Stimulated activated CD8-positive, alpha-beta memory T cell treated with anti-CD3 and anti-CD28 coated beads, Interleukin-4, amount 100 ng/mL, for 1 hour (primary cell): Measurements from ENCODE around the gene KHDC1L.
"Not testable (repeated sequence)": the region's sequence is repeated elsewhere in the genome, so short reads cannot be mapped to it uniquely, and the experiment has no call there.

ENCODE experiments used
- DNase-seq, 2 donors: peaks; one replicate each; pipeline ENCODE4 v3.0.0-alpha.2; 2020; ENCODE audit warnings: low read depth in 2 of 2, low spot score in 1 of 2

KHDC1L gene, protein sequence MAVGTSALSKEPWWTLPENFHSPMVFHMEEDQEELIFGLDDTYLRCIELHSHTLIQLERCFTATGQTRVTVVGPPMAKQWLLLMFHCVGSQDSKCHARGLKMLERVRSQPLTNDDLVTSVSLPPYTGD

GRCh38 chr6:73225396-73225795 lies at the start of gene KHDC1L:
KHDC1L (minus strand) TSS chr6:73225496; CDS start chr6:73225408, 88 bp downstream.
- DNase-seq: no peak

GRCh38 chr6:73269296-73269695 lies 44.0 kb upstream of the KHDC1L start:
- DNase-seq: not testable (repeated sequence)

GRCh38 chr6:73268896-73269295 lies 43.6 kb upstream of the KHDC1L start:
- DNase-seq: not testable (repeated sequence)

DNA sequence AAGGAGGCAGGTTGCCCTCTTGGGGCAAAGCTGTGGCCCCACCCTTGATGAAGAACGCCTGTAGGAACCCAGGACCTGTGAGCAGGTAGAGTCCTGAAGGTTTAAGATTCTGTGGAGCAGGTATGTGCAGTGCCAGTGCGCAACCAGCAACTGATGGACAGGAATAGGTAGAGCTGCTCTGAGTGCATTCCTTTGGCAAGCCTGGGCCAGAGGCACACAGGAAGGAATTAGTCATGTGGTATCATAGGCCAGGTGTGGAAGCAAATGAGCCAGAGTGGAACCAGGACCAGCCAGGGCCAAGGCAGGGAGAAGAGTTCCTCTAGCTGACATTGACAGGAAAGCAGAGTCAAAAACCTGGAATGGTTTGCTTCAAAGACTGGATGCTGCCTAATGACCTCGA lies 39.1 kb upstream of the KHDC1L start:
- DNase-seq: no peak

DNA sequence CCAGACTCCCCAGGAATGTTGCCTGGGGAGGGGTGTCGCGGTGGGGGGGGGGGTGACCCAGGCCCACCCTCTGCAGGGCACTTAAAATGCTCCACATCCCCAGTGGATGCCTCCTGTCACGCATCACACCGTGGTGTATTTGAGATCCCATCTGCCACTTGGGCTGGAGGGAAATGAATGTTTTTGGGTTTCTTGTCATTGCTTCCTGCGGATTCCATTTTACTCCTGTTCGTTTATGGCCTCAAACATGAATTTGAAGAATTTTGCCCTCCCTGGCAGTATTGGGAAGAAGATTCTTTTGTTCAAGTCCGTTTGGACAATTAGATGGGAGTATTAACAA lies 38.2 kb upstream of the KHDC1L start:
- no peak for DNase-seq

GRCh38 chr6:73262671-73263569 lies 37.6 kb upstream of the KHDC1L start, which contains the start of gene KHDC1:
KHDC1 (minus strand) TSS chr6:73263196; CDS start chr6:73242517, 20,679 bp downstream.
- peak; percentile 15 to 35 for DNase-seq

- no peak for DNase-seq
These were observed 33.4 kb upstream of the KHDC1L start for GRCh38 chr6:73258721-73259120.

- not testable (repeated sequence) for DNase-seq
These were observed 29.0 kb upstream of the KHDC1L start for GRCh38 chr6:73254323-73254722.

DNA sequence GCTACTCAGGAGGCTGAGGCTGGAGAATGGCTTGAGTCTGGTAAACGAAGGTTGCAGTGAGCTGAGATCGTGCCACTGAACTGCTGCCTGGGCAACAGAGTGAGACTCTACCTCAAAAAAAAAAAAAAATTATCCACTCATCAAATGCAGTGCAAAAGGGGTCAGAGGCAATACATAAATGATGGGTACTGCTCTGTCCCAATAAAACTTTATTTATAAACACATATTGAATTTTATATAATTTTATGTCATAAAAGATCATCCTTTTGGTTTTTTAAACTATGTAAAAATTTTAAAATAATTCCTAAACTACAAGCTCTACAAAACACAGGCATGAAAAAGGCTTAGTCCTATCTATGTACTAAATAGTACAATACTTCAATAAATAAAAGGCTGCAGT lies 27.4 kb upstream of the KHDC1L start:
- DNase-seq: no peak

DNA sequence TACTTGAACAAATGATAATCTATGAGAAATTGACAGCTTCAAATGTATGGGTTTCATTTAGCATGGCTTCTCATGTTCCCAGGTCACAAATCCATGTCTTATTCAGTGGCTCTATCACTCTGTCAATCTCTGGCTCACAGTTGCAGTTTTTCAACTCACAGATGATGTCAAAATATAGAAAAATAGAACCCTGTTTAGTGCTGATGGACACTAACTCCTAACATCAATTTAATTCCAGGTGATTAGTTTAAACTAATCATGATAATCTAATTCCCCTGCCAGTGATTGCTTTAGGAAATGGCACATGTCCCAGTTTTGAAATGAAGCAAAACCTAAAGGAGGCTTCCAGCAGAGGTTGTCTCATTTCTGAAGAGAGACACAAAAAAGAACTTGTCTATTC lies 24.7 kb upstream of the KHDC1L start:
- no peak for DNase-seq

- no peak for DNase-seq
These were observed 23.1 kb upstream of the KHDC1L start for GRCh38 chr6:73248192-73248903.

DNA sequence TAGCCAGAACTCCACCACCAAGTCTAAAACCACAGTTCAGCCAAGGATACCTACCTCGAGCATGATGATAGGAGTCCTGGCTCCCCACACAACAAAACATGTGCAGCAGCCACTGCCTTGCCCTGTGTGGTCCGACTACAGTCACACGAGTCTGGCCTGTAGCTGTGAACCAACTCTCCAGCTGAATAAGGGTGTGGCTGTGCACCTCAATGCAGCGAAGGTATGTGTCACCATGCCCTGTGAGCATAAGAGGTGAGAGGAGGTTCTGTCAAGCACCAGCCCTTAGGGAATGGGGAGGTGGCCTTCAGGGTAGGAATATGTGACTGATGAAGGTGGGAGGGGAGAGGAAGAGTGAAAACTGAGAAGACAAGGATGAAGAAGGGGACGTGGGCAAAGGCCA lies 16.7 kb upstream of the KHDC1L start:
- DNase-seq: no peak

GRCh38 chr6:73240730-73241129 lies 15.4 kb upstream of the KHDC1L start:
- DNase-seq: no peak

- DNase-seq: no peak
These were observed 11.0 kb upstream of the KHDC1L start for GRCh38 chr6:73236144-73236750.

GRCh38 chr6:73234733-73235132 lies 9.4 kb upstream of the KHDC1L start:
- no peak for DNase-seq

GRCh38 chr6:73233971-73234370 lies 8.7 kb upstream of the KHDC1L start:
- not testable (repeated sequence) for DNase-seq

GRCh38 chr6:73233048-73233447 lies 7.8 kb upstream of the KHDC1L start:
- DNase-seq: no peak

GRCh38 chr6:73231986-73232391 lies 6.7 kb upstream of the KHDC1L start:
- no peak for DNase-seq

DNA sequence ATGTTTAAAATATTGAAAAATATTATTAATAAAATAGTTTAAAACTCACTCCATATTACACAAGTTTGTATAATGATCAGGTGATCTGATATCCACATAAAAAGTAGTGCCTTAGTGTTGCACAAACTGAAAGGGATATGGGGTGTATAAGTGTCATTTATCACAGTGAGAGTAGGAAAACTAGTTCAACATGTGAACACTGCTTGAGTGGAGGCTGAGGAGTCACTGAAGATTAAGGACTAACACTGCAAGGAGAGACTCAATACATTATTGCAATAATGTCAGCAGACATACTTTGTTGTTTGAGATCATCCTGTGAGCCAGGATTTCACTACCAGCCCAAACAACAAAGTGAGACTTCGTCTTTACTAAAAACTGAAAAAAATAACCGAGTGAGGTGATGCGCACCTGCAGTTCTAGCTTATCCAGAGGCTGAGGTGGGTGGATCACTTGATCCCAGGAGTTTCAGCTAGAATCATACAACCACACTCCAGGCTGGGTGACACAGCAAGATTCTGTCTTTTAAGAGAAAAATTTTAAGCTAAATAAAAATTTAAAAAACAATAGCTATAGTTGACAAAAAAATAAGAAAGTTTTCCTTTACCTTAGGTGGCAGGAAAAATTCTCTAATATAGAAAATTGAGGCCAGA lies 2.4 kb upstream of the KHDC1L start:
- DNase-seq: no peak

GRCh38 chr6:73216859-73217258 lies 8.4 kb downstream of the KHDC1L start:
- no peak for DNase-seq

- no peak for DNase-seq
These were observed 16.2 kb downstream of the KHDC1L start for GRCh38 chr6:73209117-73209516.
